Esophagus squamous epithelium (tissue), 5 donors: ENCODE data around the gene EGFLAM. TPM values are rescaled to one million over a fixed set of nuclear protein-coding genes. Genes with fewer than 3 reads are reported as not detected.

Experiments used
- DNase-seq: peaks from one replicate; lab custom pipeline; 2025; lab: John Stamatoyannopoulos, UW
- H3K27ac ChIP-seq, 4 donors: fragments of 200-600 bp; sonication (generic); one replicate each; pipeline ENCODE4 v1.5.1; 2016 to 2019; ENCODE audit warnings: mild to moderate bottlenecking in 1 of 4
- H3K27me3 ChIP-seq, 4 donors: fragments of 200-600 bp; sonication (generic); 1 replicate in 3 of 4; 2 replicates in 1 of 4; pipeline versions ENCODE4 v1.5.1 to v1.6.0; 2017 to 2021; ENCODE audit warnings: antibody characterized with exemption in 1 of 4
- H3K36me3 ChIP-seq, 3 donors: fragments of 200-600 bp; sonication (generic); one replicate each; pipeline ENCODE4 v1.5.1; 2016 to 2019
- H3K4me1 ChIP-seq, 3 donors: fragments of 200-600 bp; sonication (generic); one replicate each; pipeline ENCODE4 v1.5.1; 2017 to 2019
- H3K4me3 ChIP-seq, 4 donors: fragments of 200-600 bp; sonication (generic); 1 replicate in 3 of 4; 2 replicates in 1 of 4; pipeline ENCODE4 v1.5.1; 2016 to 2019; ENCODE audit warnings: mild to moderate bottlenecking in 2 of 4, moderate library complexity in 1 of 4
- H3K9me3 ChIP-seq, 3 donors: fragments of 200-600 bp; sonication (generic); one replicate each; pipeline ENCODE4 v1.5.1; 2016 to 2019
- POLR2A ChIP-seq, 4 donors: fragments of 450-650 bp; IDR thresholded peaks; one replicate each; pipeline ENCODE4 v1.6.1; 2017; ENCODE audit warnings: antibody characterized with exemption in 4 of 4, mild to moderate bottlenecking in 4 of 4, moderate library complexity in 3 of 4
- WGBS, 2 donors: methylation state at CpG; one replicate each; pipeline ENCODE4 v1.1.5; 2018; 5-methylcytosine and 5-hydroxymethylcytosine counted together
- intact Hi-C: fragments of 100-400 bp; cut with DNase I; formaldehyde crosslinking; loops from one replicate; pipeline ENCODE4 v1.15.0; 2022
- total RNA-seq, 4 donors: library from RNA; depleted of rRNA; stranded (reverse); fragments of >200 nt; gene quantifications; one replicate each; pipeline ENCODE4 v1.1.0, GENCODE V29; 2016
- TF ChIP-seq, protein P1 (sequence below), 6 experiments: fragments of 450-650 bp in 4 of 6; fragments of 200-600 bp in 2 of 6; sonication (generic) in 2 of 6; IDR thresholded peaks; one replicate each; pipeline ENCODE4 v1.5.1; 2016 to 2019; ENCODE audit warnings: antibody characterized with exemption in 6 of 6, mild to moderate bottlenecking in 4 of 6, moderate library complexity in 4 of 6
- donor health status: DM: yes; HTN: yes; CAD: no.

Gene EGFLAM
- total RNA-seq, 4 donors from 2014 or later = 0.38 to 3.3 (median 1.7) TPM

DNA sequence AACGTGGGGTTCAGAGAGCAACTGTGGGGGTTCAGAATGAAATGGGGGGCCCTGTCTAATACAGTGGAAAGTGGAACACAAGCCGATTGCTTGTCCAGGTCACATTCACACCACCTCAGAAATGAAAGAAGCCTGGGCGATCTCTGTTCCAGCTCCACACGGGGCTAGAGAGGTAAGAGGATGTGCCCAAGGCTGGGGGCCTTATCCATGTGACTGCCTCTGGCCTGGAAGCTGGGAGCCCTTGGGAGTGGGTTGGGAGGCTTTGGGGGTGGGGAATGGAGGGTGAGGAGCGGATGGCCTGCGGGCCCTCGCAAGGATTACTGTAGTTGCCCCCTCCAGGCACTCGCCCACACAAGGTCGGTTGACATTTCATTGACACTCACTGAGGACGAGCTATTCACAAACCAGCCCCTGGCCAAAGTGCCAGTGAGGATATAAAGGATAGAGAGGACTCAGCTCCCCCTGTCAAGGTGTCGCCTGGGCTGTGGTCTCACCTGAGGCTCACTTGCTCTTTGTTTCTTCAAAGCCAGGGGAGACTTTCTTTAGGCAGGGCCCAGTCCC lies 211.4 kb downstream of the EGFLAM start:
- Histone ChIP-seq H3K27ac (peak overlapping the region; percentile 30 to 92 (median 84)), H3K36me3 (no peaks in the 10 kb centered on the region), H3K27me3 (no peaks in the 10 kb centered on the region), H3K4me3 (peak overlapping the region in 1 of 4 donors; percentile 37), H3K9me3 (no peaks in the 10 kb centered on the region), H3K4me1 (peaks cover 11 to 54% (median 30%) of the 10 kb centered on the region in 3 donors)
- TF ChIP-seq POLR2A (IDR thresholded peaks at IDR 0.05) = no peak
- TF ChIP-seq, protein P1, sequence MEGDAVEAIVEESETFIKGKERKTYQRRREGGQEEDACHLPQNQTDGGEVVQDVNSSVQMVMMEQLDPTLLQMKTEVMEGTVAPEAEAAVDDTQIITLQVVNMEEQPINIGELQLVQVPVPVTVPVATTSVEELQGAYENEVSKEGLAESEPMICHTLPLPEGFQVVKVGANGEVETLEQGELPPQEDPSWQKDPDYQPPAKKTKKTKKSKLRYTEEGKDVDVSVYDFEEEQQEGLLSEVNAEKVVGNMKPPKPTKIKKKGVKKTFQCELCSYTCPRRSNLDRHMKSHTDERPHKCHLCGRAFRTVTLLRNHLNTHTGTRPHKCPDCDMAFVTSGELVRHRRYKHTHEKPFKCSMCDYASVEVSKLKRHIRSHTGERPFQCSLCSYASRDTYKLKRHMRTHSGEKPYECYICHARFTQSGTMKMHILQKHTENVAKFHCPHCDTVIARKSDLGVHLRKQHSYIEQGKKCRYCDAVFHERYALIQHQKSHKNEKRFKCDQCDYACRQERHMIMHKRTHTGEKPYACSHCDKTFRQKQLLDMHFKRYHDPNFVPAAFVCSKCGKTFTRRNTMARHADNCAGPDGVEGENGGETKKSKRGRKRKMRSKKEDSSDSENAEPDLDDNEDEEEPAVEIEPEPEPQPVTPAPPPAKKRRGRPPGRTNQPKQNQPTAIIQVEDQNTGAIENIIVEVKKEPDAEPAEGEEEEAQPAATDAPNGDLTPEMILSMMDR (IDR thresholded peaks at IDR 0.05) = no peak
- 85 to 100% methylated on average over 4 to 11 of the region's 11 CpGs for WGBS, 2 donors
- intact Hi-C loops = no loop called here
- DNase-seq = no peak

DNA sequence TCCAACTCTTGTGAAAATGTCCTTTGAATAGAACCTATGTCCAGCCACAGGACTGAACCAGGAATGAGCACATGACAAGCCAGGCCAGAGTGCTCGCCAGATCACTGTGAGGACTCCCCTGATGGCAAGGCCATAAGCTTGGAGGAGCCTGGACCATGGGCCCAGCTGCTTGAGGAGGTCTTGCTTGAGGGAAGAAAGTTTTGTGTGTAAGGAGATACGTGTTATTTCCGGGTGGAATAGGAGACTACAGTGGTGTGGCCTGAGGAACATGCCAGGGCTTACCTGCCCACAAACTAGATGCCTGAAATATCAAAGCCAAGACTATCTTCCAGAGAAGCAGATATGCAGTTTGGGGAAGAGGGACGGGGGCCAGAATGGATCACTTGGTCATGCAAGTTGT lies 213.3 kb downstream of the EGFLAM start:
- Histone ChIP-seq H3K9me3 (no peaks in the 10 kb centered on the region), H3K4me1 (peaks cover 11 to 34% (median 27%) of the 10 kb centered on the region in 3 donors), H3K4me3 (no peak overlapping the region), H3K27ac (no peak overlapping the region), H3K27me3 (no peaks in the 10 kb centered on the region), H3K36me3 (no peaks in the 10 kb centered on the region)
- DNase-seq = no peak
- intact Hi-C loops = no loop called here
- 90 to 98% methylated on average over 3 to 4 of the region's 4 CpGs for WGBS, 2 donors
- TF ChIP-seq POLR2A (IDR thresholded peaks at IDR 0.05) = no peak
- TF ChIP-seq, protein P1 (IDR thresholded peaks at IDR 0.05) = no peak

DNA sequence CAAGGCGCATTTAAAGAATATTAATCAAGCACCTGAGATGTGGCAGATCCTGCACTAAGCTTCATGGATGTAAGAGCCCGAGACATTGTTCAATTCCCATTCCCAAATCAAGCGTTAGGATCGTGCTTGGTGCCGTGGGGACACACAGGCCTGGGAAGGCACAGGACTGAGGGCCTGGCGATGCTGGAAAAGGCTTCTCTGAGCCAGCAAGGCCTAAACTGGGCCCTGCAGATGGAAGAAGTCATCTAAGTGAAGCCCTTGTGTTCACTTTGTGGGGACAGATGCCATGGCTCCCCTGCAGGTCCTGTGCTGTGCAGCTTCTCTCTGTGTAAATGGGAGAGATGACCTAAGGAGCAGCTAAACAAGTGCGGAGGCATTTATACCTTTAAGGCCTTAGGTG lies 214.2 kb downstream of the EGFLAM start:
- intact Hi-C loops = no loop called here
- no peak for DNase-seq
- TF ChIP-seq, protein P1 (IDR thresholded peaks at IDR 0.05) = no peak
- TF ChIP-seq POLR2A (IDR thresholded peaks at IDR 0.05) = no peak
- Histone ChIP-seq H3K4me1 (peaks cover 3 to 26% (median 20%) of the 10 kb centered on the region in 3 donors), H3K27me3 (no peaks in the 10 kb centered on the region), H3K27ac (no peak overlapping the region), H3K4me3 (no peak overlapping the region), H3K9me3 (no peaks in the 10 kb centered on the region), H3K36me3 (no peaks in the 10 kb centered on the region)
- WGBS, 2 donors = 91 to 93% methylated on average over 5 to 7 of the region's 7 CpGs

DNA sequence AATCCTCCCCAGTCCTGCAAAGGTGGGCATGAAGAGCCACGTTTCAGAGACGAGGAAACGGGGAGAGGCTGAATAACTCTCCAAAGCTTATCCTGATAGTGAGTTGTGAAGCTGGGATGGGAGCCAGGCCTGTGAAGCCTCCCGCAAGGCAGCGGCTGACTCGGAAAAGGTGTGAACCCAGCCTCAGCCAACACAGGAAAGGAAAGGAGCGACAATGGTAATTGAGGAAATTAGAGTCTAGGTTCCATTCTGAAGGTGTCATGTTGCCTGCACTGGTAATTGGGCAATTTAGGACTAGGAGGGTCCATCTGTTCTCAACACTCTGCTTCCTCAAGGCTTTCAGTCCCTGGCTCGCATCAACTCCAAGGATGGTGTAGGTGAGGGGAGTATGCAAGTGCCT lies 214.6 kb downstream of the EGFLAM start:
- TF ChIP-seq POLR2A (IDR thresholded peaks at IDR 0.05) = no peak
- TF ChIP-seq, protein P1 (IDR thresholded peaks at IDR 0.05) = no peak
- Histone ChIP-seq H3K27me3 (no peaks in the 10 kb centered on the region), H3K4me1 (peaks cover 0 to 21% (median 15%) of the 10 kb centered on the region in 3 donors), H3K27ac (no peak overlapping the region), H3K4me3 (no peak overlapping the region), H3K9me3 (no peaks in the 10 kb centered on the region), H3K36me3 (no peaks in the 10 kb centered on the region)
- DNase-seq = no peak
- WGBS, 2 donors = 27 to 70% methylated on average over 1 to 8 of the region's 8 CpGs
- intact Hi-C loops = no loop called here

DNA sequence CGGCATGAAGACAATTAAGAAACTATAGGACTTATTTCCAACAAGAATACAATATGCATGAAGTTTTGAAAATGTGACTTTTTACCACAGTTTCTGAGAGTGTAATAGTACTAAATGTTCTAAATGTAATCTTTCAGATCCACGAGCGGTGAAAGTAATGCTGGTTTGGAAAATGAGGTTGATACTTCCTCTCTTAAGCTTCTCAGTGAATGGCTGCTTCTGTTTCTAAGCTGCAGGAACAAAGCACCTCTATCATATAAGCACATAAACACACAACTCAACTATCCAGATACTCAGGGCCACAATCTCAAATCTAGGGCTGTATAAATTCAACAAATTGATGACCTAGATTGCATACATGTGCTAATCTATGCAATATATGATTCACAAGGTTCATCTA lies 219.8 kb downstream of the EGFLAM start:
- TF ChIP-seq, protein P1 (IDR thresholded peaks at IDR 0.05) = no peak
- no peak for DNase-seq
- WGBS, 2 donors = 87% methylated on average over 3 of the region's 3 CpGs
- H3K4me1 ChIP-seq = no peaks in the 10 kb centered on the region
- no peak overlapping the region for H3K27ac ChIP-seq
- peaks cover 0 to 11% (median 0%) of the 10 kb centered on the region in 3 donors for H3K36me3 ChIP-seq
- H3K27me3 ChIP-seq = no peaks in the 10 kb centered on the region
- H3K4me3 ChIP-seq = no peak overlapping the region
- intact Hi-C loops = no loop called here
- H3K9me3 ChIP-seq = no peaks in the 10 kb centered on the region
